Mammary epithelial cell (primary cell): ENCODE data around the gene AS3MT.

Experiments
- EZH2 ChIP-seq: IDR thresholded peaks from 2 replicates; pipeline ENCODE4 v1.6.1; 2012; ENCODE audit warnings: low read length, inconsistent platforms, borderline replicate concordance
- TF ChIP-seq, protein P1 (sequence below), 2 donors: IDR thresholded peaks in 1 of 2; conservative IDR thresholded peaks in 1 of 2; 2 replicates each; pipeline ENCODE4 v1.5.1; 2011 to 2012; ENCODE audit warnings: inconsistent platforms in 2 of 2, low read length in 2 of 2, mild to moderate bottlenecking in 2 of 2, control low read depth in 1 of 2, low read depth in 1 of 2; ENCODE audit not compliant: insufficient read depth in 1 of 2; ENCODE audit errors: extremely low read depth in 1 of 2

DNA sequence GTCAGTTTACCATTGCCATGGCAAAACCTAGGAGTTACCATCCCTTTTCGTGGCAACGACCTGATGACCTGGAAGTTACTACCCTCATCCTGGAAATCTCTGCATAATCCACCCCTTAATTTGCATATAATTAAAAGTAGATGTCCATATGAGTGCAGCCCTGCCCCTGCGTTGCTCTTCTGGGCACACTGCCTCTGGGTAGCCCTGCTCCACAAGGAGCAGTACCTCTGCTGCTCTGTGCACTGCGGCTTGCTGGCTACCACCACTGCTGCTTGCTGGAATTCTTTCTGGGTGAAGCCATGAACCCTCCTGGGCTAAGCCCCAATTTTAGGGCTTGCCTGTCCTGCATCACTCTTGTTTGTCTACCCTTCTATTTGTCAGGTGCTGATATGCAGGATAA lies 44.6 kb upstream of the AS3MT start:
- TF ChIP-seq, protein P1, sequence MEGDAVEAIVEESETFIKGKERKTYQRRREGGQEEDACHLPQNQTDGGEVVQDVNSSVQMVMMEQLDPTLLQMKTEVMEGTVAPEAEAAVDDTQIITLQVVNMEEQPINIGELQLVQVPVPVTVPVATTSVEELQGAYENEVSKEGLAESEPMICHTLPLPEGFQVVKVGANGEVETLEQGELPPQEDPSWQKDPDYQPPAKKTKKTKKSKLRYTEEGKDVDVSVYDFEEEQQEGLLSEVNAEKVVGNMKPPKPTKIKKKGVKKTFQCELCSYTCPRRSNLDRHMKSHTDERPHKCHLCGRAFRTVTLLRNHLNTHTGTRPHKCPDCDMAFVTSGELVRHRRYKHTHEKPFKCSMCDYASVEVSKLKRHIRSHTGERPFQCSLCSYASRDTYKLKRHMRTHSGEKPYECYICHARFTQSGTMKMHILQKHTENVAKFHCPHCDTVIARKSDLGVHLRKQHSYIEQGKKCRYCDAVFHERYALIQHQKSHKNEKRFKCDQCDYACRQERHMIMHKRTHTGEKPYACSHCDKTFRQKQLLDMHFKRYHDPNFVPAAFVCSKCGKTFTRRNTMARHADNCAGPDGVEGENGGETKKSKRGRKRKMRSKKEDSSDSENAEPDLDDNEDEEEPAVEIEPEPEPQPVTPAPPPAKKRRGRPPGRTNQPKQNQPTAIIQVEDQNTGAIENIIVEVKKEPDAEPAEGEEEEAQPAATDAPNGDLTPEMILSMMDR (conservative IDR thresholded peaks at IDR 0.05 in 1 of 2, IDR thresholded peaks at IDR 0.05 in 1 of 2; ENCODE audit: extremely low read depth in 1 of 2, insufficient read depth in 1 of 2, low read depth in 1 of 2, low read length in 2 of 2): no peak
- TF ChIP-seq EZH2: no peak
